ENCODE results near the gene NHLH1. TPM values are rescaled to one million over a fixed set of nuclear protein-coding genes. Genes with fewer than 3 reads are reported as not detected.

Gene NHLH1
- total RNA-seq, 1 donor from 2014 or later = not detected

DNA sequence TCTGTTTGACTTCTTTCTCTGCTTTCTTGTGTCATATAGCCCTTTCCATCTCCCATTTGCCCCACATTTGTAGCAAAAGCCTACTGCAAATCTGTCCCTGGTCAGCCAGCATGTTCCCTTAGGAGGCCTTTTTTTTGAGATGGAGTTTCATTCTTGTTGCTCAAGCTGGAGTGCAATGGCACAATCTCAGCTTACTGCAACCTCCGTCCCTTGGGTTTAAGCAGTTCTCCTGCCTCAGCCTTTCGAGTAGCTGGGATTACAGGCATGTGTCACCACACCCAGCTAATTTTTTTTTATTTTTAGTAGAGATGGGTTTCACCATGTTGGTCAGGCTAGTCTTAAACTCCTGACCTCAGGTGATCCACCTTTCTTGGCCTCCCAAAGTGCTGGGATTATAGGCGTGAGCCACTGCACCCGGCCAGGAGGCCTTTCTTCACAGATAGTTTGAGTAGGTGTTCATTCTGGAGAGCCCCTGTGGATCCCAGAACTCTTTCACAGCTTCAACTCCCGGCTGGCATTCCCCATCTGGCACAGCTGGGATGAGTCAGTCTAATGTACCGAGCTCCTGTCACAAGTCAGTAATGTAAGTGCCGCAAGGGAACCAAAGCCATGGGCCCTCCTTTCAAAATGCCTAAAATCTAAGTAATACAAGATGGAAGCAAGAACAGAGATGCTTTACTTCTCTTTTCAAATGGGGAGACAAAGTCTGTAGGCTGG lies 9.4 kb upstream of the NHLH1 start:
- no peaks in the 10 kb centered on the region for H3K4me1 ChIP-seq
- H3K36me3 ChIP-seq = peaks cover 0 to 61% of the 10 kb centered on the region in 2 donors
- H3K27me3 ChIP-seq = no peaks in the 10 kb centered on the region
- no peak overlapping the region for H3K27ac ChIP-seq
- intact Hi-C loops (cut with DNase I) = loop anchor here (1.0 kb wide), 1 partner anchor 24 kb away; no protein-coding TSS in a partner anchor
- no peak overlapping the region for H3K4me3 ChIP-seq
- TF ChIP-seq POLR2AphosphoS5 (IDR thresholded peaks at IDR 0.05; ENCODE audit: insufficient read depth in 1 of 2, low read depth in 1 of 2) = no peak
- TF ChIP-seq CTCF (IDR thresholded peaks at IDR 0.05) = no peak
- no peak for TF ChIP-seq POLR2A (IDR thresholded peaks at IDR 0.05)
- no peaks in the 10 kb centered on the region for H3K9me3 ChIP-seq
- peak in 1 of 2 donors; percentile 67 for DNase-seq (ENCODE audit: extremely low spot score in 2 of 2)

- no peaks in the 10 kb centered on the region for H3K9me3 ChIP-seq
- H3K36me3 ChIP-seq = peaks cover 0 to 55% of the 10 kb centered on the region in 2 donors
- no peak overlapping the region for H3K4me3 ChIP-seq
- no peaks in the 10 kb centered on the region for H3K27me3 ChIP-seq
- no peak for TF ChIP-seq POLR2AphosphoS5 (IDR thresholded peaks at IDR 0.05; ENCODE audit: insufficient read depth in 1 of 2, low read depth in 1 of 2)
- no peak for TF ChIP-seq POLR2A (IDR thresholded peaks at IDR 0.05)
- no peak for TF ChIP-seq CTCF (IDR thresholded peaks at IDR 0.05)
- no peaks in the 10 kb centered on the region for H3K4me1 ChIP-seq
- H3K27ac ChIP-seq = no peak overlapping the region
- DNase-seq (ENCODE audit: extremely low spot score in 2 of 2) = no peak
- intact Hi-C loops (cut with DNase I) = no loop called here
Observed at GRCh38 chr1:160358073-160358472, 8.8 kb upstream of the NHLH1 start.

- Histone ChIP-seq H3K27me3 (no peaks in the 10 kb centered on the region), H3K36me3 (peaks cover 0 to 39% of the 10 kb centered on the region in 2 donors), H3K4me1 (no peaks in the 10 kb centered on the region), H3K27ac (no peak overlapping the region), H3K4me3 (no peak overlapping the region), H3K9me3 (no peaks in the 10 kb centered on the region)
- intact Hi-C loops (cut with DNase I) = no loop called here
- peak in 1 of 2 donors; percentile 47 for DNase-seq (ENCODE audit: extremely low spot score in 2 of 2)
- no peak for TF ChIP-seq POLR2A (IDR thresholded peaks at IDR 0.05)
- no peak for TF ChIP-seq CTCF (IDR thresholded peaks at IDR 0.05)
- no peak for TF ChIP-seq POLR2AphosphoS5 (IDR thresholded peaks at IDR 0.05; ENCODE audit: insufficient read depth in 1 of 2, low read depth in 1 of 2)
Observed at GRCh38 chr1:160359559-160360226, 7.2 kb upstream of the NHLH1 start.

DNA sequence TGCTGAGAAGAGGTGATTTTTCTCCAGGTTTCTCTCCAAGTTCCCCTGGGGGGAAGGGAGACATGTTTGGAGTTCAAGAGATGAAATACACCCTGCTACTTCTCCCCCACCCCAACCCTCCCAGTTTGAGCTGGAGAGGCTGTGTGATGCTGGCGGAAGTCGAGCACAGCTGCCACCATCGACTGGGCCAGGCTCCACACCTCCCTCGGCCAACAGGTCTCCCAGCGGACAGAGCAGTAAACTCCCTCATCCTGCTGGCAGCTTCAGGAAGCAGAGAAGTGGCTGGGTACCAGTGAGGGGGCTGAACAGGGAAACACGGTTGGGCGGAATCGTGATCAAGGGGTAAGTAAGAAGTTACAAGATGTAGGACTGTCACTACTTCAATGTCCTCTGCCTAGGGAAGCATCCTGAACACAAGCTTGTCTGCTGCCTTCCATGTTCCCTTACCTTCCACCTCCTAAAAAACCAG lies 6.6 kb upstream of the NHLH1 start:
- no peak for TF ChIP-seq POLR2A (IDR thresholded peaks at IDR 0.05)
- no peak for TF ChIP-seq CTCF (IDR thresholded peaks at IDR 0.05)
- TF ChIP-seq POLR2AphosphoS5 (IDR thresholded peaks at IDR 0.05; ENCODE audit: insufficient read depth in 1 of 2, low read depth in 1 of 2) = no peak
- peak in 1 of 2 donors; percentile 80 for DNase-seq (ENCODE audit: extremely low spot score in 2 of 2)
- H3K9me3 ChIP-seq = no peaks in the 10 kb centered on the region
- H3K36me3 ChIP-seq = peaks cover 0 to 33% of the 10 kb centered on the region in 2 donors
- H3K27me3 ChIP-seq = no peaks in the 10 kb centered on the region
- intact Hi-C loops (cut with DNase I) = no loop called here
- H3K27ac ChIP-seq = no peak overlapping the region
- H3K4me1 ChIP-seq = no peaks in the 10 kb centered on the region
- H3K4me3 ChIP-seq = no peak overlapping the region

DNA sequence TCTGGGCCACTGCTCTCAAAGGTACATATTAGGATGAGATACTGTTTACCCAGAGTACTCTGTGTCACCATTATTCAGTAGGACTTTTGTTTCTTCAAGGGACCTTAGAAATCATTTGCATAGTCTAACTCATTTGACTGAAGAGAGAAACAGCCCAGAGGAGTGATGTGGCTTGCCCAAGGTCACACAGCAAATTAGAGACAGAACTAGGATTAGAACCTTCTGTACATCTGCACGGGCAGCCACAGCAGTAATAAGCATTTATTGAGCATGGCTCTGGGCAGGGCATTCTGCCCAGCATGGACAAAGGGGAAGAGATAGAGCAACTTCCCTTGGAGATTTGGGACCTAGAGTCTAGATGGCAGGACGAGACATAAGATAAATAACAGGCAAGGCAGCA lies 5.7 kb upstream of the NHLH1 start:
- no peak overlapping the region for H3K4me3 ChIP-seq
- no peaks in the 10 kb centered on the region for H3K4me1 ChIP-seq
- TF ChIP-seq POLR2AphosphoS5 (IDR thresholded peaks at IDR 0.05; ENCODE audit: insufficient read depth in 1 of 2, low read depth in 1 of 2) (no peak), POLR2A (IDR thresholded peaks at IDR 0.05) (no peak), CTCF (IDR thresholded peaks at IDR 0.05) (no peak)
- no peak for DNase-seq (ENCODE audit: extremely low spot score in 2 of 2)
- no peaks in the 10 kb centered on the region for H3K9me3 ChIP-seq
- H3K27me3 ChIP-seq = no peaks in the 10 kb centered on the region
- H3K27ac ChIP-seq = no peak overlapping the region
- intact Hi-C loops (cut with DNase I) = no loop called here
- peaks cover 0 to 24% of the 10 kb centered on the region in 2 donors for H3K36me3 ChIP-seq
